Ishikawa (cell line): ENCODE measurements around the gene FIGN.

Source experiments
- CEBPB ChIP-seq: IDR thresholded peaks from 2 replicates; pipeline ENCODE4 v1.6.1; 2012
- EGR1 ChIP-seq: IDR thresholded peaks from 2 replicates; pipeline ENCODE4 v1.6.1; 2012
- EP300 ChIP-seq: IDR thresholded peaks from 2 replicates; pipeline ENCODE4 v1.6.1; 2012; ENCODE audit warnings: borderline replicate concordance
- NFIC ChIP-seq: IDR thresholded peaks from 2 replicates; pipeline ENCODE4 v1.6.1; 2012
- RAD21 ChIP-seq: IDR thresholded peaks from 2 replicates; pipeline ENCODE4 v1.6.1; 2012; ENCODE audit warnings: low read depth
- TAF1 ChIP-seq: IDR thresholded peaks from 2 replicates; pipeline ENCODE4 v1.6.1; 2012; ENCODE audit warnings: low read depth, mild to moderate bottlenecking
- TCF12 ChIP-seq: IDR thresholded peaks from 2 replicates; pipeline ENCODE4 v1.6.1; 2012; ENCODE audit warnings: low read depth
- YY1 ChIP-seq: IDR thresholded peaks from 2 replicates; pipeline ENCODE4 v1.6.1; 2012; ENCODE audit warnings: low read depth
- ZBTB7A ChIP-seq: IDR thresholded peaks from 2 replicates; pipeline ENCODE4 v1.6.1; 2012; ENCODE audit warnings: low read depth
- TF ChIP-seq, protein P1 (sequence below): IDR thresholded peaks from 2 replicates; pipeline ENCODE4 v1.6.1; 2012
- TF ChIP-seq, protein P2 (sequence below): IDR thresholded peaks from 2 replicates; pipeline ENCODE4 v1.6.1; 2012; ENCODE audit warnings: low read depth, mild to moderate bottlenecking

DNA sequence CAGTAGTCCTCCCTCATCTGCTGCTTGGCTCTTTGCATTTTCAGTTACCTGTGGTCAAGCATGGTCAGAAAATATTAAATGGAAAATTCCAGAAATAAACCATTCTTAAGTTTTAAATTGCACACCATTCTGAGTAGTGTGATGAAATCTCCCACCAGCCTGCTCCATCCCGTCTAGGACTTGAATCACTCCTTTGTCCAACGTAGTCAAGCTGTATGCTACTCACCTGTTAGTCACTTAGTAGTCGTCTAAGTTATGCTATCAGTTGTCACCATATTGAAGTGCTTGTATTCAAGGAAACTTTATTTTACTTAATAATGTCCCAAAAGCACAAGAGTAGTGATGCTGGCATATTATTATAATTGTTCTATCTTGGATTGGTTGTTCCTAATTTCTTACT lies 172.5 kb downstream of the FIGN start:
- TF ChIP-seq, protein P1, sequence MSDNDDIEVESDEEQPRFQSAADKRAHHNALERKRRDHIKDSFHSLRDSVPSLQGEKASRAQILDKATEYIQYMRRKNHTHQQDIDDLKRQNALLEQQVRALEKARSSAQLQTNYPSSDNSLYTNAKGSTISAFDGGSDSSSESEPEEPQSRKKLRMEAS = no peak
- TF ChIP-seq TAF1 = no peak
- no peak for TF ChIP-seq TCF12
- no peak for TF ChIP-seq EP300
- TF ChIP-seq RAD21 = no peak
- no peak for TF ChIP-seq ZBTB7A
- no peak for TF ChIP-seq EGR1
- no peak for TF ChIP-seq CEBPB
- no peak for TF ChIP-seq YY1
- TF ChIP-seq NFIC = no peak
- TF ChIP-seq, protein P2, sequence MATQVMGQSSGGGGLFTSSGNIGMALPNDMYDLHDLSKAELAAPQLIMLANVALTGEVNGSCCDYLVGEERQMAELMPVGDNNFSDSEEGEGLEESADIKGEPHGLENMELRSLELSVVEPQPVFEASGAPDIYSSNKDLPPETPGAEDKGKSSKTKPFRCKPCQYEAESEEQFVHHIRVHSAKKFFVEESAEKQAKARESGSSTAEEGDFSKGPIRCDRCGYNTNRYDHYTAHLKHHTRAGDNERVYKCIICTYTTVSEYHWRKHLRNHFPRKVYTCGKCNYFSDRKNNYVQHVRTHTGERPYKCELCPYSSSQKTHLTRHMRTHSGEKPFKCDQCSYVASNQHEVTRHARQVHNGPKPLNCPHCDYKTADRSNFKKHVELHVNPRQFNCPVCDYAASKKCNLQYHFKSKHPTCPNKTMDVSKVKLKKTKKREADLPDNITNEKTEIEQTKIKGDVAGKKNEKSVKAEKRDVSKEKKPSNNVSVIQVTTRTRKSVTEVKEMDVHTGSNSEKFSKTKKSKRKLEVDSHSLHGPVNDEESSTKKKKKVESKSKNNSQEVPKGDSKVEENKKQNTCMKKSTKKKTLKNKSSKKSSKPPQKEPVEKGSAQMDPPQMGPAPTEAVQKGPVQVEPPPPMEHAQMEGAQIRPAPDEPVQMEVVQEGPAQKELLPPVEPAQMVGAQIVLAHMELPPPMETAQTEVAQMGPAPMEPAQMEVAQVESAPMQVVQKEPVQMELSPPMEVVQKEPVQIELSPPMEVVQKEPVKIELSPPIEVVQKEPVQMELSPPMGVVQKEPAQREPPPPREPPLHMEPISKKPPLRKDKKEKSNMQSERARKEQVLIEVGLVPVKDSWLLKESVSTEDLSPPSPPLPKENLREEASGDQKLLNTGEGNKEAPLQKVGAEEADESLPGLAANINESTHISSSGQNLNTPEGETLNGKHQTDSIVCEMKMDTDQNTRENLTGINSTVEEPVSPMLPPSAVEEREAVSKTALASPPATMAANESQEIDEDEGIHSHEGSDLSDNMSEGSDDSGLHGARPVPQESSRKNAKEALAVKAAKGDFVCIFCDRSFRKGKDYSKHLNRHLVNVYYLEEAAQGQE = no peak
